ENCODE results near the gene HDGFL2. TPM values are rescaled to one million over a fixed set of nuclear protein-coding genes. Genes with fewer than 3 reads are reported as not detected.

HDGFL2 gene
- total and polyA plus RNA-seq, 2 of the 8 experiments (the other 6 are each of a cell fraction or from before 2014, with no cell fraction given), result 31.1 to 106 TPM

DNA sequence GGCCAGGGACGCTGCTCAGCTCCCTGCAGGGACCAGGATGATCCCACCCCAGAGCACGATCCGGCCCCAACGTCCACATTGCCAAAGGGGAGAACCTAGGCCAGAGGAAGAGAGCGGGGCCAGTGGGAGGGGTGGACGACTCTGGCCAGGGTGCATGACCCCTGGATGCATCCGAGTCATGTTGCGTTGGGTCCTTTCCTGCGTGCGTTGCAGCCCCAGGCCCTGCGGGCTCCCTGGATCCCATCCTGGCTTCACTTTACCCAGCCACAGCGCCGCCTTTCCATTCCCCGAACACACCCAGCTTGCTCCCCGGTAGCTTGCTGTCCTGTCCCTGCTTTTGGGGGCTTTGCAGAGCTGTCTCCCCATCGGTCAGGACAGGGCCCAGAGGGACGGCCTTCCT, 35.7 kb downstream of the HDGFL2 start (continued):
- TF ChIP-seq, protein P1, sequence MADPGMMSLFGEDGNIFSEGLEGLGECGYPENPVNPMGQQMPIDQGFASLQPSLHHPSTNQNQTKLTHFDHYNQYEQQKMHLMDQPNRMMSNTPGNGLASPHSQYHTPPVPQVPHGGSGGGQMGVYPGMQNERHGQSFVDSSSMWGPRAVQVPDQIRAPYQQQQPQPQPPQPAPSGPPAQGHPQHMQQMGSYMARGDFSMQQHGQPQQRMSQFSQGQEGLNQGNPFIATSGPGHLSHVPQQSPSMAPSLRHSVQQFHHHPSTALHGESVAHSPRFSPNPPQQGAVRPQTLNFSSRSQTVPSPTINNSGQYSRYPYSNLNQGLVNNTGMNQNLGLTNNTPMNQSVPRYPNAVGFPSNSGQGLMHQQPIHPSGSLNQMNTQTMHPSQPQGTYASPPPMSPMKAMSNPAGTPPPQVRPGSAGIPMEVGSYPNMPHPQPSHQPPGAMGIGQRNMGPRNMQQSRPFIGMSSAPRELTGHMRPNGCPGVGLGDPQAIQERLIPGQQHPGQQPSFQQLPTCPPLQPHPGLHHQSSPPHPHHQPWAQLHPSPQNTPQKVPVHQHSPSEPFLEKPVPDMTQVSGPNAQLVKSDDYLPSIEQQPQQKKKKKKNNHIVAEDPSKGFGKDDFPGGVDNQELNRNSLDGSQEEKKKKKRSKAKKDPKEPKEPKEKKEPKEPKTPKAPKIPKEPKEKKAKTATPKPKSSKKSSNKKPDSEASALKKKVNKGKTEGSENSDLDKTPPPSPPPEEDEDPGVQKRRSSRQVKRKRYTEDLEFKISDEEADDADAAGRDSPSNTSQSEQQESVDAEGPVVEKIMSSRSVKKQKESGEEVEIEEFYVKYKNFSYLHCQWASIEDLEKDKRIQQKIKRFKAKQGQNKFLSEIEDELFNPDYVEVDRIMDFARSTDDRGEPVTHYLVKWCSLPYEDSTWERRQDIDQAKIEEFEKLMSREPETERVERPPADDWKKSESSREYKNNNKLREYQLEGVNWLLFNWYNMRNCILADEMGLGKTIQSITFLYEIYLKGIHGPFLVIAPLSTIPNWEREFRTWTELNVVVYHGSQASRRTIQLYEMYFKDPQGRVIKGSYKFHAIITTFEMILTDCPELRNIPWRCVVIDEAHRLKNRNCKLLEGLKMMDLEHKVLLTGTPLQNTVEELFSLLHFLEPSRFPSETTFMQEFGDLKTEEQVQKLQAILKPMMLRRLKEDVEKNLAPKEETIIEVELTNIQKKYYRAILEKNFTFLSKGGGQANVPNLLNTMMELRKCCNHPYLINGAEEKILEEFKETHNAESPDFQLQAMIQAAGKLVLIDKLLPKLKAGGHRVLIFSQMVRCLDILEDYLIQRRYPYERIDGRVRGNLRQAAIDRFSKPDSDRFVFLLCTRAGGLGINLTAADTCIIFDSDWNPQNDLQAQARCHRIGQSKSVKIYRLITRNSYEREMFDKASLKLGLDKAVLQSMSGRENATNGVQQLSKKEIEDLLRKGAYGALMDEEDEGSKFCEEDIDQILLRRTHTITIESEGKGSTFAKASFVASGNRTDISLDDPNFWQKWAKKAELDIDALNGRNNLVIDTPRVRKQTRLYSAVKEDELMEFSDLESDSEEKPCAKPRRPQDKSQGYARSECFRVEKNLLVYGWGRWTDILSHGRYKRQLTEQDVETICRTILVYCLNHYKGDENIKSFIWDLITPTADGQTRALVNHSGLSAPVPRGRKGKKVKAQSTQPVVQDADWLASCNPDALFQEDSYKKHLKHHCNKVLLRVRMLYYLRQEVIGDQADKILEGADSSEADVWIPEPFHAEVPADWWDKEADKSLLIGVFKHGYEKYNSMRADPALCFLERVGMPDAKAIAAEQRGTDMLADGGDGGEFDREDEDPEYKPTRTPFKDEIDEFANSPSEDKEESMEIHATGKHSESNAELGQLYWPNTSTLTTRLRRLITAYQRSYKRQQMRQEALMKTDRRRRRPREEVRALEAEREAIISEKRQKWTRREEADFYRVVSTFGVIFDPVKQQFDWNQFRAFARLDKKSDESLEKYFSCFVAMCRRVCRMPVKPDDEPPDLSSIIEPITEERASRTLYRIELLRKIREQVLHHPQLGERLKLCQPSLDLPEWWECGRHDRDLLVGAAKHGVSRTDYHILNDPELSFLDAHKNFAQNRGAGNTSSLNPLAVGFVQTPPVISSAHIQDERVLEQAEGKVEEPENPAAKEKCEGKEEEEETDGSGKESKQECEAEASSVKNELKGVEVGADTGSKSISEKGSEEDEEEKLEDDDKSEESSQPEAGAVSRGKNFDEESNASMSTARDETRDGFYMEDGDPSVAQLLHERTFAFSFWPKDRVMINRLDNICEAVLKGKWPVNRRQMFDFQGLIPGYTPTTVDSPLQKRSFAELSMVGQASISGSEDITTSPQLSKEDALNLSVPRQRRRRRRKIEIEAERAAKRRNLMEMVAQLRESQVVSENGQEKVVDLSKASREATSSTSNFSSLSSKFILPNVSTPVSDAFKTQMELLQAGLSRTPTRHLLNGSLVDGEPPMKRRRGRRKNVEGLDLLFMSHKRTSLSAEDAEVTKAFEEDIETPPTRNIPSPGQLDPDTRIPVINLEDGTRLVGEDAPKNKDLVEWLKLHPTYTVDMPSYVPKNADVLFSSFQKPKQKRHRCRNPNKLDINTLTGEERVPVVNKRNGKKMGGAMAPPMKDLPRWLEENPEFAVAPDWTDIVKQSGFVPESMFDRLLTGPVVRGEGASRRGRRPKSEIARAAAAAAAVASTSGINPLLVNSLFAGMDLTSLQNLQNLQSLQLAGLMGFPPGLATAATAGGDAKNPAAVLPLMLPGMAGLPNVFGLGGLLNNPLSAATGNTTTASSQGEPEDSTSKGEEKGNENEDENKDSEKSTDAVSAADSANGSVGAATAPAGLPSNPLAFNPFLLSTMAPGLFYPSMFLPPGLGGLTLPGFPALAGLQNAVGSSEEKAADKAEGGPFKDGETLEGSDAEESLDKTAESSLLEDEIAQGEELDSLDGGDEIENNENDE (IDR thresholded peaks at IDR 0.05; ENCODE audit: insufficient replicate concordance, low read length), result no peak
- TF ChIP-seq JUN (IDR thresholded peaks at IDR 0.05; ENCODE audit: low read depth, low read length), result no peak
